Breast epithelium (tissue), 3 donors: Measurements from ENCODE around the gene MROH9.
A peak's percentile ranks its signal among the peaks of the same experiment; 100 is the strongest.

Experiments used
- POLR2A ChIP-seq: fragments of 450-650 bp; IDR thresholded peaks from one replicate; pipeline ENCODE4 v1.6.1; 2016; ENCODE audit warnings: antibody characterized with exemption, mild to moderate bottlenecking, moderate library complexity
- TF ChIP-seq, protein P1 (sequence below), 3 donors: fragments of 450-650 bp; IDR thresholded peaks; one replicate each; pipeline ENCODE4 v1.5.1; 2016 to 2017; ENCODE audit warnings: antibody characterized with exemption in 3 of 3, mild to moderate bottlenecking in 3 of 3, moderate library complexity in 3 of 3

DNA sequence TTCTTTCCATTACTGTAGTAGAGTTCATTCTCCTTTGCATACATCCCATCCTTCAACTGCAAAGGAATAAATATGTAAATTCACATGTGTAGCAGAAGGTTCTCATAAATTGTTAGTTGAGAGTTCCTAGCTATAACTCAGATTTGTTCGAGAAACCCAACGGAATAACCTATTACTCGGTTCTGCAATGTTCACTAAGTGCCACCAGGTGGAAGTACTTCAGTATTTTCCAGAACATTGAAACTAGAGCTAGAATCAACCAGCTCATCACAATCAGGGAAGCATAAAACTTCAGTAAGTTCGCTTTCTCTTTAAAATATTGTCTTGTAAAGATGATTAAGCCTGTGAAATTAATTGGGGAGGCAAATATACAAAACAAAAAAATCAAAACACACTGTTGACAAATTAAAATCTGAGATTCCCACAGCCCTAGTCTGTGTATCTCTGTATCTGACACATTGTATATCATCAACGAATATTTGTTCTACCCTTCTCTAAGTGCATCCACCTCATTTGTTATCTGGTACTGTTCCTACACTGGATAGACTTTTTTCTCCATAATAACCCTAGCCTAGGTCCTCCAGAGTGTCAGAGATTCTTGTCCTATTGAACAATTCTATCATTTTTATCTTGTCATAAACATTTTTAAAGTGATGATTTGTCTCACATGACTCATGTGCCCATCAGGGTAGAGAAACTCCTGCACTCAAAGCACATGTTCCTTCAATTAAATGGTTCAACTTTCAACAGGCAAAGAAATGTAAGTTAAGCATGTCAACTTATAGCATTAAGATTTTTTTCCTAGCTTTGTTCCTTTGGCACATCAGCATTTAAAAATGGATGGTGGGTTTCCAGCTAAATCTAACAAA lies 31.9 kb downstream of the MROH9 start:
- TF ChIP-seq, protein P1, sequence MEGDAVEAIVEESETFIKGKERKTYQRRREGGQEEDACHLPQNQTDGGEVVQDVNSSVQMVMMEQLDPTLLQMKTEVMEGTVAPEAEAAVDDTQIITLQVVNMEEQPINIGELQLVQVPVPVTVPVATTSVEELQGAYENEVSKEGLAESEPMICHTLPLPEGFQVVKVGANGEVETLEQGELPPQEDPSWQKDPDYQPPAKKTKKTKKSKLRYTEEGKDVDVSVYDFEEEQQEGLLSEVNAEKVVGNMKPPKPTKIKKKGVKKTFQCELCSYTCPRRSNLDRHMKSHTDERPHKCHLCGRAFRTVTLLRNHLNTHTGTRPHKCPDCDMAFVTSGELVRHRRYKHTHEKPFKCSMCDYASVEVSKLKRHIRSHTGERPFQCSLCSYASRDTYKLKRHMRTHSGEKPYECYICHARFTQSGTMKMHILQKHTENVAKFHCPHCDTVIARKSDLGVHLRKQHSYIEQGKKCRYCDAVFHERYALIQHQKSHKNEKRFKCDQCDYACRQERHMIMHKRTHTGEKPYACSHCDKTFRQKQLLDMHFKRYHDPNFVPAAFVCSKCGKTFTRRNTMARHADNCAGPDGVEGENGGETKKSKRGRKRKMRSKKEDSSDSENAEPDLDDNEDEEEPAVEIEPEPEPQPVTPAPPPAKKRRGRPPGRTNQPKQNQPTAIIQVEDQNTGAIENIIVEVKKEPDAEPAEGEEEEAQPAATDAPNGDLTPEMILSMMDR (IDR thresholded peaks at IDR 0.05), result peak; percentile 33 to 77 (median 68)
- TF ChIP-seq POLR2A, result no peak
